ENCODE measurements around the gene RDH8. TPM values are rescaled to one million over a fixed set of nuclear protein-coding genes. Genes with fewer than 3 reads are reported as not detected.

Gene RDH8
- polyA plus RNA-seq, 1 of the 3 experiments (the other 2 are of a cell fraction), result not detected

- H3K36me3 ChIP-seq (replicated peaks in 1 of 2; ENCODE audit: control insufficient read depth in 1 of 2, insufficient read depth in 2 of 2, low read length in 1 of 2), result no peaks in the 10 kb centered on the region
- H4K20me1 ChIP-seq (ENCODE audit: insufficient read depth), result no peaks in the 10 kb centered on the region
- no peak overlapping the region for H3K27ac ChIP-seq (ENCODE audit: low read depth in 2 of 2, low read length in 1 of 2)
- H3K9ac ChIP-seq, result no peak overlapping the region
- H3K4me2 ChIP-seq, result no peak overlapping the region
- H3K9me2 ChIP-seq, result no peaks in the 10 kb centered on the region
- no peaks in the 10 kb centered on the region for H3F3A ChIP-seq (replicated peaks; ENCODE audit: insufficient read depth)
- DNase-seq, result no peak
- no peaks in the 10 kb centered on the region for H3K79me2 ChIP-seq (ENCODE audit: insufficient read depth)
- ChIA-PET POLR2A (no interaction called here), CTCF (interaction anchor here (4.4 kb wide), 1 partner anchor 18 kb away, joined by 21 read pairs; no protein-coding TSS in a partner anchor)
- no peaks in the 10 kb centered on the region for H3K4me1 ChIP-seq (ENCODE audit: control insufficient read depth in 1 of 2, insufficient read depth in 2 of 2, low read depth in 1 of 2, low read length in 1 of 2)
- no peak overlapping the region for H3K4me3 ChIP-seq (ENCODE audit: low read depth in 2 of 2, low read length in 1 of 2)
- H3K27me3 ChIP-seq (ENCODE audit: insufficient read depth), result no peaks in the 10 kb centered on the region; the same call in 1 of the 2 replicates
- WGBS (ENCODE audit: low lambda C conversion rate), result 6% methylated on average over 1 of the region's 1 CpG
- TF ChIP-seq TAF1 (IDR thresholded peaks at IDR 0.05; ENCODE audit: borderline replicate concordance, low read depth, low read length) (no peak), SMC3 (IDR thresholded peaks at IDR 0.05; ENCODE audit: low read depth, low read length) (no peak), MAX (IDR thresholded peaks at IDR 0.05; ENCODE audit: low read depth) (no peak), YY1 (IDR thresholded peaks at IDR 0.05; ENCODE audit: low read depth) (no peak), RXRA (IDR thresholded peaks at IDR 0.05; ENCODE audit: borderline replicate concordance, low read depth) (no peak), CTCF (IDR thresholded peaks at IDR 0.05) (no peak), RAD21 (IDR thresholded peaks at IDR 0.05; ENCODE audit: low read length) (no peak), JUND (IDR thresholded peaks at IDR 0.05) (no peak), NFIC (IDR thresholded peaks at IDR 0.05; ENCODE audit: borderline replicate concordance) (no peak), GABPA (IDR thresholded peaks at IDR 0.05; ENCODE audit: low read depth) (no peak), ZBTB33 (IDR thresholded peaks at IDR 0.05; ENCODE audit: borderline replicate concordance, low read depth) (no peak), RFX5 (IDR thresholded peaks at IDR 0.05; ENCODE audit: low read length) (no peak), REST (IDR thresholded peaks at IDR 0.05; ENCODE audit: low read depth, low read length) (no peak), TCF12 (IDR thresholded peaks at IDR 0.05) (no peak), SIN3A (IDR thresholded peaks at IDR 0.05; ENCODE audit: borderline replicate concordance, low read depth, low read length) (no peak), RCOR1 (IDR thresholded peaks at IDR 0.05; ENCODE audit: low read length) (no peak), MEF2A (IDR thresholded peaks at IDR 0.05; ENCODE audit: borderline replicate concordance, low read depth) (no peak), FOXJ3 (CRISPR knock-in tag; IDR thresholded peaks at IDR 0.05) (no peak), EP300 (IDR thresholded peaks at IDR 0.05; ENCODE audit: borderline replicate concordance in 1 of 2, low read depth in 1 of 2, low read length in 1 of 2) (no peak)
- H3K9me3 ChIP-seq, result peaks cover 7% of the 10 kb centered on the region; the same call in 1 of the 2 replicates
- no peak overlapping the region for H2AFZ ChIP-seq (ENCODE audit: low read depth)
Observed at GRCh38 chr19:10045371-10045770, 32.1 kb downstream of the RDH8 start.

All from SK-N-SH (cell line).